ENCODE results near the gene P2RY1. TPM values are rescaled to one million over a fixed set of nuclear protein-coding genes. Genes with fewer than 3 reads are reported as not detected.
"Not testable (repeated sequence)": the region's sequence is repeated elsewhere in the genome, so short reads cannot be mapped to it uniquely, and the experiment has no call there.

Gene P2RY1
- total RNA-seq, 4 donors from 2014 or later = 24.7 to 35.7 (median 30.3) TPM

DNA sequence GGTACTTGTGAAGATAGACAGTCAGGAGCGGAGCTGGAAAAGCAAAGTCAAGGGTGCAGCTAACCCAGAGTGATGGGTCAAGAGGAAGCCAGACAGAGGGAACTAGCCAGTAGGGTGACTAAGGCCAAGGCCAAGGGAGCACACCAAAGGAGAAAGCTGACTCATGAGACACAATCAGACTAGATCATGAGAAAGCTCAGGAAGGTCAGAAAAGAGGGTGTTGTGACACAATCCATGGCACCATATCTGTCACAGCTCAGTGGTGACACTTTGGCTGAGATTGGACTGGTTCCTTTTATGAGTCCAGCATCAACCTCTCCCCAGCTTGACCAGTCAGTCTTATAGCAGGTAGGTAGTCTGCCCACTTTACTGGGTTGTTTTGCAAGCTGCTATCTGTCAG, 22.2 kb downstream of the P2RY1 start:
- DNase-seq = no peak

DNA sequence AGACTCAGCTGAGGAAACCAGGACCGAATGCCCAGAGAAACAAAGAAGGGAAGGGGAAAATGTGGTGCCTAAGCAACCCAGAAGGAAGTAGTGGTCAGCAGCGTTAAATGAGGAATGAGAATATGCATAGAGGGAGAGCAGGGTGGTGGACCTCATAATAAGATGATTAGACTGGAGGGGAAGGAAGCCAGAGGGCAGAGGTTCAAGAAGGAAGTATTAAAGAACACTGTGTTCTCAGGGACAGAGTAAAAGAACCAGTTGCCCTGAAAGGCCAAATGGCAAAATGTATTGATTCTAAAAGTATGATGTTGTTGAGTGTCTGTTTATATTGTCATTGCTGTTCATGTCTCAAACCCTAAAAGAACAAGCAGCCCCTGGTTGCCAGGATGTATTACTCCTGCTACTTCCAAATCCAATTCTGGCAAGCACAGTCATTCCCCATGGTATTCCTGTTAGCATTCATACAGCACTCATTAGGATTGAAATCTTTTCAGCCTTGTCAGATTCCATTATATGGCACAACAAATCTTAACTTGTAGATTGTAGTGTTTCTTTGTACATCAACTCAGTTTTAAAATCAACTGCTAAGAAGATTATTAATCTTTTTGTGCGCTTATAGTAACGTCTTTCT, 23.4 kb downstream of the P2RY1 start:
- TF ChIP-seq, protein P1, sequence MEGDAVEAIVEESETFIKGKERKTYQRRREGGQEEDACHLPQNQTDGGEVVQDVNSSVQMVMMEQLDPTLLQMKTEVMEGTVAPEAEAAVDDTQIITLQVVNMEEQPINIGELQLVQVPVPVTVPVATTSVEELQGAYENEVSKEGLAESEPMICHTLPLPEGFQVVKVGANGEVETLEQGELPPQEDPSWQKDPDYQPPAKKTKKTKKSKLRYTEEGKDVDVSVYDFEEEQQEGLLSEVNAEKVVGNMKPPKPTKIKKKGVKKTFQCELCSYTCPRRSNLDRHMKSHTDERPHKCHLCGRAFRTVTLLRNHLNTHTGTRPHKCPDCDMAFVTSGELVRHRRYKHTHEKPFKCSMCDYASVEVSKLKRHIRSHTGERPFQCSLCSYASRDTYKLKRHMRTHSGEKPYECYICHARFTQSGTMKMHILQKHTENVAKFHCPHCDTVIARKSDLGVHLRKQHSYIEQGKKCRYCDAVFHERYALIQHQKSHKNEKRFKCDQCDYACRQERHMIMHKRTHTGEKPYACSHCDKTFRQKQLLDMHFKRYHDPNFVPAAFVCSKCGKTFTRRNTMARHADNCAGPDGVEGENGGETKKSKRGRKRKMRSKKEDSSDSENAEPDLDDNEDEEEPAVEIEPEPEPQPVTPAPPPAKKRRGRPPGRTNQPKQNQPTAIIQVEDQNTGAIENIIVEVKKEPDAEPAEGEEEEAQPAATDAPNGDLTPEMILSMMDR (IDR thresholded peaks at IDR 0.05) = no peak
- TF ChIP-seq POLR2A (IDR thresholded peaks at IDR 0.05) = no peak
- H3K9me3 ChIP-seq = no peaks in the 10 kb centered on the region
- no peak for DNase-seq
- H3K36me3 ChIP-seq = no peaks in the 10 kb centered on the region
- no peak overlapping the region for H3K4me3 ChIP-seq
- no peak overlapping the region for H3K27ac ChIP-seq
- intact Hi-C loops (cut with DNase I) = no loop called here
- WGBS, 2 donors = 50 to 66% methylated on average over 4 of the region's 4 CpGs
- H3K27me3 ChIP-seq = no peaks in the 10 kb centered on the region
- peaks cover 0 to 8% (median 3%) of the 10 kb centered on the region in 3 donors for H3K4me1 ChIP-seq

More for the DNA sequence above, 22.2 kb downstream of the P2RY1 start:
- H3K9me3 ChIP-seq = no peaks in the 10 kb centered on the region
- 89 to 93% methylated on average over 1 of the region's 1 CpG for WGBS, 2 donors
- H3K36me3 ChIP-seq = no peaks in the 10 kb centered on the region
- peaks cover 0 to 8% (median 3%) of the 10 kb centered on the region in 3 donors for H3K4me1 ChIP-seq
- no peaks in the 10 kb centered on the region for H3K27me3 ChIP-seq
- no peak overlapping the region for H3K4me3 ChIP-seq
- intact Hi-C loops (cut with DNase I) = no loop called here
- TF ChIP-seq, protein P1 (IDR thresholded peaks at IDR 0.05) = no peak
- TF ChIP-seq POLR2A (IDR thresholded peaks at IDR 0.05) = no peak
- no peak overlapping the region for H3K27ac ChIP-seq

DNA sequence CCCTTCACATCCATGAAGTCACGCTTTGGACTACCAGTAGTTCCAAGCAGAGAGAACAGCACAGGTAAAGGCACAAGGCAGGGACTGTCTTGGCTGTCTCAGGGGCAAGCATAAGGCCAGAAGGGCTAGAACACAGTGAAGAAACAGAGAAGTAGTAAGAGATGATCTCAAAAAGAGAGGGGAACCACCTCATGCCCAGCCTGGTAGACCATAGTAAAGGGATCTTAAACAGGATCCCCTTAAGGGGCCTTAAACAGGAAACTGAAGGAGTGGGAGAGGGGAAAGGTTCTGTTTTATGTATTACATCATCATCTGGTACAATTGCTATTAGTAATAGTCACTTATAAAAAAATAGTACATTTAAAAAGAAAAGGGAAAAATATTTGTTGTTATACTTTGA, 25.8 kb downstream of the P2RY1 start:
- DNase-seq = no peak
- no peak for TF ChIP-seq POLR2A (IDR thresholded peaks at IDR 0.05)
- TF ChIP-seq, protein P1 (IDR thresholded peaks at IDR 0.05) = no peak
- no peak overlapping the region for H3K27ac ChIP-seq
- H3K9me3 ChIP-seq = no peaks in the 10 kb centered on the region
- no peak overlapping the region for H3K4me3 ChIP-seq
- no peaks in the 10 kb centered on the region for H3K36me3 ChIP-seq
- intact Hi-C loops (cut with DNase I) = no loop called here
- peaks cover 0 to 8% (median 3%) of the 10 kb centered on the region in 3 donors for H3K4me1 ChIP-seq
- H3K27me3 ChIP-seq = no peaks in the 10 kb centered on the region
- 92 to 100% methylated on average over 1 of the region's 1 CpG for WGBS, 2 donors

DNA sequence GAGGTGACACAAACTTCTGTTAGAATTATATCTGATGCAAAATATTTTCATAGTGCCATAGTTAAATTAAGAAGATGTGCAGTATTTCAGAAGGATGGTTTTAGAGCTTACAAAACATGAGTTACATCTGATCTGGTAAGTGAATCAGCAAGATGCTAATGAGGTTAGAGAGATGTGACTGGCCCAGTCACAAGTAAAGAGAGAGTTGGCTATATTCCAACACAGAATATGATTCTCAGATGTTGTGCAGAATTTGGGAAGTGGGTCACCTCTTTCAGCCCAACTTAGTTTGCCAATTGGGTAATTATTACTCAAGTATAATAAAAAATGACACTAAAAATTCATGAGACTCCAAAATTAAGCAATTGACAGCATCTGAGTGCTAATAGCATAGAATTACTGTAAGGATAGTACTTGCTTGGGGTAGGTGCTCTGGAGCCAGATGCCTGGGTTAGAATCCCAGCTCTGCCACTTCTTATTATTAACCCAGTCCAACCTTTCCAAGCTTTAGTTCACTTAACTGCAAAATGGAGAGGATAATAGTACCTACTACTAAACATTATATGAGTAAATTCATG, 30.8 kb downstream of the P2RY1 start:
- DNase-seq = no peak
- H3K4me1 ChIP-seq = peaks cover 0 to 9% (median 3%) of the 10 kb centered on the region in 3 donors
- intact Hi-C loops (cut with DNase I) = no loop called here
- H3K27me3 ChIP-seq = no peaks in the 10 kb centered on the region
- no peaks in the 10 kb centered on the region for H3K36me3 ChIP-seq
- no peaks in the 10 kb centered on the region for H3K9me3 ChIP-seq
- TF ChIP-seq, protein P1 (IDR thresholded peaks at IDR 0.05) = no peak
- TF ChIP-seq POLR2A (IDR thresholded peaks at IDR 0.05) = no peak
- no peak overlapping the region for H3K27ac ChIP-seq
- H3K4me3 ChIP-seq = no peak overlapping the region

DNA sequence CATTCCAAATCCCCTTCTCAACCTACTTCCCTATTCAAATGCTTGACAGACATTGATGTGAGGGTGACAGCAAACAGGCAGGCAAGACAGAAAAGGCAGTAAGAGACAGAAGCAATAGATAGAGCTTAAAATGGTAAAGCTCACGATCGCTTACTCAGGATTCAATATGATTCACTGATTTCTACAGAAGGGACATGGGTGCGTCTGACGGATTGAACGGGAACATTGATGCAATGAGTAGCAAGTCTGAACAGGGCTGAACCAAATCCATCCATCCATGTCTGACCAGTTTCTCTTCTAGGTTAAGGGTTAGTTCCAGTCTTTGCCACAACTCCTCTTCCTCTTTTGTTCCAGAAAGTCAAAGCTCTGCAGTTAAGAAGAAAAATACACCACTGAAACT, 35.1 kb downstream of the P2RY1 start:
- intact Hi-C loops (cut with DNase I) = no loop called here
- no peak for DNase-seq
- peaks cover 0 to 18% (median 11%) of the 10 kb centered on the region in 3 donors for H3K9me3 ChIP-seq
- TF ChIP-seq, protein P1 (IDR thresholded peaks at IDR 0.05) = no peak
- no peak for TF ChIP-seq POLR2A (IDR thresholded peaks at IDR 0.05)
- no peaks in the 10 kb centered on the region for H3K27me3 ChIP-seq
- H3K27ac ChIP-seq = peak overlapping the region; percentile 60 to 76 (median 70)
- H3K36me3 ChIP-seq = peaks cover 0 to 7% (median 0%) of the 10 kb centered on the region in 3 donors
- 27 to 57% methylated on average over 5 of the region's 5 CpGs for WGBS, 2 donors
- H3K4me1 ChIP-seq = peaks cover 0 to 13% (median 3%) of the 10 kb centered on the region in 3 donors
- H3K4me3 ChIP-seq = peak overlapping the region; percentile 17 to 47 (median 23)

DNA sequence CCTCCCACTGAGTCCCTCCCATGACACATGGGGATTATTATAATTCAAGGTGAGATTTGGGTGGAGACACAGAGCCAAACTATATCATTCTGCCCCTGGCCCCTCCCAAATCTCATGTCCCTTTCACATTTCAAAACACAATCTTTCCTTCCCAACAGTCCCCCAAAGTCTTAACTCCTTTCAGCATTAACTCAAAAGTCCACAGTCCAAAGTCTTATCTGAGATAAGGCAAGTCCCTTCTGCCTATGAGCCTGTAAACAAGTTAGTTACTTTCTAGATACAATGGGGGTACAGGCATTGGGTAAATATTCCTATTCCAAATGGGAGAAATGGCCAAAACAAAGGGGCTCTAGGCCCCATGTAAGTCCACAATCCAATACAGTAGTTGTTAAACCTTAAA, 38.4 kb downstream of the P2RY1 start:
- intact Hi-C loops (cut with DNase I); DNase-seq; H3K36me3 ChIP-seq; H3K4me3 ChIP-seq; H3K27me3 ChIP-seq: not testable (repeated sequence)
- peaks cover 0 to 18% (median 11%) of the 10 kb centered on the region in 3 donors for H3K9me3 ChIP-seq
- peak overlapping the region in 1 of 4 donors; percentile 26 for H3K27ac ChIP-seq
- peaks cover 0 to 20% (median 3%) of the 10 kb centered on the region in 3 donors for H3K4me1 ChIP-seq

Measured in esophagus squamous epithelium (tissue), 5 donors.